DOHH2 (cell line): Measurements from ENCODE around the gene PTGFRN.

ENCODE experiments used
- EZH2phosphoT487 ChIP-seq: fragments of 200-600 bp; sonication (generic); IDR thresholded peaks from 2 replicates; pipeline ENCODE4 v1.6.1; 2017; ENCODE audit warnings: borderline replicate concordance, mild to moderate bottlenecking, antibody characterized with exemption, low read length, moderate library complexity, mixed read lengths
- TF ChIP-seq, protein P1 (sequence below): fragments of 200-600 bp; sonication (generic); IDR thresholded peaks from one replicate; pipeline ENCODE4 v1.5.1; 2014; ENCODE audit warnings: antibody characterized with exemption, mild to moderate bottlenecking, low read depth, low read length; ENCODE audit not compliant: poor library complexity, severe bottlenecking

- TF ChIP-seq EZH2phosphoT487: no peak
- TF ChIP-seq, protein P1, sequence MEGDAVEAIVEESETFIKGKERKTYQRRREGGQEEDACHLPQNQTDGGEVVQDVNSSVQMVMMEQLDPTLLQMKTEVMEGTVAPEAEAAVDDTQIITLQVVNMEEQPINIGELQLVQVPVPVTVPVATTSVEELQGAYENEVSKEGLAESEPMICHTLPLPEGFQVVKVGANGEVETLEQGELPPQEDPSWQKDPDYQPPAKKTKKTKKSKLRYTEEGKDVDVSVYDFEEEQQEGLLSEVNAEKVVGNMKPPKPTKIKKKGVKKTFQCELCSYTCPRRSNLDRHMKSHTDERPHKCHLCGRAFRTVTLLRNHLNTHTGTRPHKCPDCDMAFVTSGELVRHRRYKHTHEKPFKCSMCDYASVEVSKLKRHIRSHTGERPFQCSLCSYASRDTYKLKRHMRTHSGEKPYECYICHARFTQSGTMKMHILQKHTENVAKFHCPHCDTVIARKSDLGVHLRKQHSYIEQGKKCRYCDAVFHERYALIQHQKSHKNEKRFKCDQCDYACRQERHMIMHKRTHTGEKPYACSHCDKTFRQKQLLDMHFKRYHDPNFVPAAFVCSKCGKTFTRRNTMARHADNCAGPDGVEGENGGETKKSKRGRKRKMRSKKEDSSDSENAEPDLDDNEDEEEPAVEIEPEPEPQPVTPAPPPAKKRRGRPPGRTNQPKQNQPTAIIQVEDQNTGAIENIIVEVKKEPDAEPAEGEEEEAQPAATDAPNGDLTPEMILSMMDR: no peak
These were observed 76.9 kb downstream of the PTGFRN start for GRCh38 chr1:116986421-116987255.
